Loucy (cell line): ENCODE results near the gene ATP10A.

ENCODE experiments used
- CTCF ChIP-seq: fragments of 200-600 bp; sonication (generic); conservative IDR thresholded peaks from 2 replicates; pipeline ENCODE4 v1.5.1; 2014; ENCODE audit warnings: mild to moderate bottlenecking, antibody characterized with exemption, low read length
- EZH2phosphoT487 ChIP-seq: fragments of 200-600 bp; IDR thresholded peaks from 2 replicates; pipeline ENCODE4 v1.6.1; 2018; ENCODE audit warnings: antibody characterized with exemption, mild to moderate bottlenecking, moderate library complexity, borderline replicate concordance

- TF ChIP-seq CTCF (no peak), EZH2phosphoT487 (no peak)
Observed at GRCh38 chr15:25773248-25773647, 89.9 kb downstream of the ATP10A start.
